H9 (cell line): ENCODE measurements around the gene SHB. TPM values are rescaled to one million over a fixed set of nuclear protein-coding genes. Genes with fewer than 3 reads are reported as not detected.

Experiments used
- DNase-seq: peaks from one replicate; pipeline ENCODE4 v3.0.0-alpha.2; 2017
- H2AFZ ChIP-seq: one replicate; pipeline ENCODE4 v1.6.1; 2013; ENCODE audit warnings: mild to moderate bottlenecking, low read length, control low read depth, moderate library complexity
- H2AK5ac ChIP-seq: 2 replicates; pipeline ENCODE4 v1.6.1; 2013; ENCODE audit warnings: low read length, control low read depth, mixed read lengths; ENCODE audit not compliant: insufficient read length
- H2BK120ac ChIP-seq: one replicate; pipeline ENCODE4 v1.6.1; 2013; ENCODE audit warnings: low read depth, mild to moderate bottlenecking, low read length, control low read depth, inconsistent platforms; ENCODE audit not compliant: poor library complexity, severe bottlenecking
- H2BK12ac ChIP-seq: 2 replicates; pipeline ENCODE4 v1.6.1; 2013; ENCODE audit warnings: low read length, control low read depth, mixed read lengths, low read depth; ENCODE audit not compliant: insufficient read length
- H2BK15ac ChIP-seq: 2 replicates; pipeline ENCODE4 v1.6.1; 2013; ENCODE audit warnings: low read depth, low read length, control low read depth
- H2BK20ac ChIP-seq: one replicate; pipeline ENCODE4 v1.6.1; 2013; ENCODE audit warnings: low read depth, mild to moderate bottlenecking, low read length, control low read depth, inconsistent platforms; ENCODE audit not compliant: poor library complexity, severe bottlenecking
- H2BK5ac ChIP-seq: 2 replicates; pipeline ENCODE4 v1.6.1; 2013; ENCODE audit warnings: low read length, control low read depth, mixed read lengths; ENCODE audit not compliant: insufficient read length
- H3K14ac ChIP-seq: 2 replicates; pipeline ENCODE4 v1.6.1; 2013; ENCODE audit warnings: low read length, control low read depth; ENCODE audit not compliant: insufficient read depth
- H3K18ac ChIP-seq: 2 replicates; pipeline ENCODE4 v1.6.1; 2013; ENCODE audit warnings: low read depth, mild to moderate bottlenecking, mixed read lengths, low read length, control low read depth; ENCODE audit not compliant: insufficient read length
- H3K23ac ChIP-seq: 2 replicates; pipeline ENCODE4 v1.6.1; 2013; ENCODE audit warnings: low read length, control low read depth, mixed read lengths, low read depth; ENCODE audit not compliant: insufficient read length
- H3K23me2 ChIP-seq: 2 replicates; pipeline ENCODE4 v1.6.1; 2013; ENCODE audit warnings: low read depth, mild to moderate bottlenecking, mixed read lengths, low read length, control low read depth; ENCODE audit not compliant: insufficient read length, poor library complexity, severe bottlenecking
- H3K27ac ChIP-seq: 2 replicates; pipeline ENCODE4 v1.5.1; 2013; ENCODE audit warnings: low read length, control low read depth, mixed read lengths, low read depth; ENCODE audit not compliant: insufficient read length
- H3K27me3 ChIP-seq: 2 replicates; pipeline ENCODE4 v1.6.1; 2013; ENCODE audit warnings: low read length, control low read depth, inconsistent platforms; ENCODE audit not compliant: insufficient read depth
- H3K4ac ChIP-seq: 2 replicates; pipeline ENCODE4 v1.6.1; 2013; ENCODE audit warnings: low read depth, mild to moderate bottlenecking, control low read depth, inconsistent platforms, low read length, moderate library complexity
- H3K4me1 ChIP-seq: 2 replicates; pipeline ENCODE4 v1.6.1; 2013; ENCODE audit warnings: low read length, control low read depth, inconsistent platforms; ENCODE audit not compliant: insufficient read depth
- H3K4me2 ChIP-seq: 2 replicates; pipeline ENCODE4 v1.6.1; 2013; ENCODE audit warnings: low read length, control low read depth, mixed read lengths; ENCODE audit not compliant: insufficient read length, insufficient read depth
- H3K56ac ChIP-seq: 2 replicates; pipeline ENCODE4 v1.6.1; 2013; ENCODE audit warnings: low read depth, mild to moderate bottlenecking, mixed read lengths, low read length, control low read depth; ENCODE audit not compliant: insufficient read length
- H3K79me1 ChIP-seq: 2 replicates; pipeline ENCODE4 v1.6.1; 2013; ENCODE audit warnings: low read depth, mild to moderate bottlenecking, moderate library complexity, low read length, control low read depth, inconsistent platforms; ENCODE audit not compliant: insufficient read depth, poor library complexity, severe bottlenecking
- H3K79me2 ChIP-seq: 2 replicates; pipeline ENCODE4 v1.6.1; 2013; ENCODE audit warnings: low read length, control low read depth, inconsistent platforms; ENCODE audit not compliant: insufficient read depth
- H3K9ac ChIP-seq: 2 replicates; pipeline ENCODE4 v1.6.1; 2013; ENCODE audit warnings: low read length, control low read depth, mixed read lengths; ENCODE audit not compliant: insufficient read length; ENCODE audit errors: extremely low read depth
- H3K9me3 ChIP-seq: one replicate; pipeline ENCODE4 v1.6.1; 2013; ENCODE audit warnings: low read depth, low read length, inconsistent platforms; ENCODE audit not compliant: control insufficient read depth
- H3T11ph ChIP-seq: one replicate; pipeline ENCODE4 v1.6.1; 2013; ENCODE audit warnings: mild to moderate bottlenecking, low read length, control low read depth, inconsistent platforms
- H4K20me1 ChIP-seq: one replicate; pipeline ENCODE4 v1.6.1; 2013; ENCODE audit not compliant: control insufficient read depth, insufficient read length, insufficient read depth
- H4K5ac ChIP-seq: 2 replicates; pipeline ENCODE4 v1.6.1; 2013; ENCODE audit warnings: low read depth, mild to moderate bottlenecking, mixed read lengths, low read length, control low read depth; ENCODE audit not compliant: insufficient read length
- H4K8ac ChIP-seq: replicated peaks from 2 replicates; pipeline ENCODE4 v1.6.1; 2013; ENCODE audit warnings: low read length, control low read depth, mixed read lengths, low read depth; ENCODE audit not compliant: insufficient read length
- H4K91ac ChIP-seq: 2 replicates; pipeline ENCODE4 v1.6.1; 2013; ENCODE audit warnings: low read depth, mild to moderate bottlenecking, moderate library complexity, mixed read lengths, low read length, control low read depth; ENCODE audit not compliant: insufficient read length
- H3K27ac Mint-ChIP-seq, 3 experiments: 2 replicates in 2 of 3; 3 replicates in 1 of 3; pipeline ENCODE4 v1.8.0; 2020 to 2021; ENCODE audit warnings: mixed read lengths in 3 of 3, mild to moderate bottlenecking in 1 of 3, moderate library complexity in 1 of 3
- H3K27me3 Mint-ChIP-seq: 2 replicates; pipeline ENCODE4 v1.8.0; 2021; ENCODE audit warnings: low read depth, mild to moderate bottlenecking, moderate library complexity, mixed read lengths
- H3K36me3 Mint-ChIP-seq, 3 experiments: 2 replicates in 2 of 3; 3 replicates in 1 of 3; pipeline ENCODE4 v1.8.0; 2020 to 2021; ENCODE audit warnings: low read depth in 3 of 3, mixed read lengths in 3 of 3; ENCODE audit not compliant: insufficient read depth in 1 of 3
- H3K4me1 Mint-ChIP-seq, 2 experiments: 2 replicates each; pipeline ENCODE4 v1.8.0; 2020; ENCODE audit warnings: mixed read lengths in 2 of 2
- H3K4me3 Mint-ChIP-seq, 2 experiments: 2 replicates in 1 of 2; 3 replicates in 1 of 2; pipeline ENCODE4 v1.8.0; 2020 to 2021; ENCODE audit warnings: mild to moderate bottlenecking in 2 of 2, mixed read lengths in 2 of 2, moderate library complexity in 1 of 2
- H3K9me3 Mint-ChIP-seq, 2 experiments: 2 replicates in 1 of 2; 3 replicates in 1 of 2; pipeline ENCODE4 v1.8.0; 2020; ENCODE audit warnings: mild to moderate bottlenecking in 2 of 2, mixed read lengths in 2 of 2, moderate library complexity in 1 of 2
- WGBS: extraction: QIAGEN DNeasy Blood & Tissue Kit; methylation state at CpG from one replicate; pipeline ENCODE4 v1.1.7; 2013; ENCODE audit warnings: missing lambda C conversion rate, low lambda C conversion rate, mixed read lengths; ENCODE audit not compliant: insufficient read length; ENCODE audit errors: extremely low coverage; 5-methylcytosine and 5-hydroxymethylcytosine counted together
- total RNA-seq: library from RNA; stranded (reverse); gene quantifications from 2 replicates; pipeline ENCODE4 v1.2.1, GENCODE V29; 2021
- TF ChIP-seq, protein P1 (sequence below): fragments of 200-600 bp; sonication (generic); conservative IDR thresholded peaks from 3 replicates; pipeline ENCODE4 v1.8.0; 2021; ENCODE audit warnings: antibody characterized with exemption, mild to moderate bottlenecking

The SHB gene
- total RNA-seq, 1 experiment from 2014 or later = 14.6 TPM

DNA sequence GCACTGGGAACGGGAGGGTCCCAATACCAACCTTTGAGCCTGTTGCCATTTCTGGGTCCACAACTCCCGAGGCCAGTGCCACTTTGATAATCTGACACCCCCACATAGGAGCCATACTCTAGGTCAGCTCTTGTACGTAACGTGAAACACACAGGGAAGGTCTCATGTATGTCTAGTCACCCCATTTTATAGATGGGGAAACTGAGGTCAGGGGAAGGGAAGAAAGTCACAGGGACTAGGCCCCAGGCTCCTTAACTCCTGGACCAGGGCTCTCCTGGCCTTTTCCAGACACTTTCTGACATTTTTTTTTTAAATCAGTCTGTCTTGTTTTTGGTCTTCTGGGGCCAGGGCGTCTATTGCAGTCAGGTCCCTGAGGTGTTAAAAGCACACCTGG lies 84.8 kb downstream of the SHB start:
- no peak for DNase-seq
- Histone ChIP-seq H4K5ac (no peak overlapping the region), H3K18ac (no peak overlapping the region), H3K27ac (no peak overlapping the region), H3K4me2 (no peak overlapping the region), H3K23ac (no peak overlapping the region), H3T11ph (no peak overlapping the region), H3K14ac (no peak overlapping the region), H3K23me2 (no peaks in the 10 kb centered on the region), H3K27me3 (no peaks in the 10 kb centered on the region), H4K8ac (no peak overlapping the region), H3K4me1 (no peaks in the 10 kb centered on the region), H2AK5ac (no peak overlapping the region), H3K79me2 (no peaks in the 10 kb centered on the region; the same call in 1 of the 2 replicates), H3K56ac (no peak overlapping the region), H3K9me3 (no peaks in the 10 kb centered on the region), H4K91ac (no peak overlapping the region), H2BK12ac (no peak overlapping the region), H2BK20ac (no peak overlapping the region), H2BK5ac (no peak overlapping the region), H3K79me1 (no peaks in the 10 kb centered on the region), H2BK15ac (no peak overlapping the region), H2AFZ (no peak overlapping the region), H4K20me1 (no peaks in the 10 kb centered on the region), H3K9ac (no peak overlapping the region), H2BK120ac (no peak overlapping the region), H3K4ac (no peak overlapping the region)
- TF ChIP-seq, protein P1, sequence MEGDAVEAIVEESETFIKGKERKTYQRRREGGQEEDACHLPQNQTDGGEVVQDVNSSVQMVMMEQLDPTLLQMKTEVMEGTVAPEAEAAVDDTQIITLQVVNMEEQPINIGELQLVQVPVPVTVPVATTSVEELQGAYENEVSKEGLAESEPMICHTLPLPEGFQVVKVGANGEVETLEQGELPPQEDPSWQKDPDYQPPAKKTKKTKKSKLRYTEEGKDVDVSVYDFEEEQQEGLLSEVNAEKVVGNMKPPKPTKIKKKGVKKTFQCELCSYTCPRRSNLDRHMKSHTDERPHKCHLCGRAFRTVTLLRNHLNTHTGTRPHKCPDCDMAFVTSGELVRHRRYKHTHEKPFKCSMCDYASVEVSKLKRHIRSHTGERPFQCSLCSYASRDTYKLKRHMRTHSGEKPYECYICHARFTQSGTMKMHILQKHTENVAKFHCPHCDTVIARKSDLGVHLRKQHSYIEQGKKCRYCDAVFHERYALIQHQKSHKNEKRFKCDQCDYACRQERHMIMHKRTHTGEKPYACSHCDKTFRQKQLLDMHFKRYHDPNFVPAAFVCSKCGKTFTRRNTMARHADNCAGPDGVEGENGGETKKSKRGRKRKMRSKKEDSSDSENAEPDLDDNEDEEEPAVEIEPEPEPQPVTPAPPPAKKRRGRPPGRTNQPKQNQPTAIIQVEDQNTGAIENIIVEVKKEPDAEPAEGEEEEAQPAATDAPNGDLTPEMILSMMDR = no peak
- H3K4me3 Mint-ChIP-seq = no peak overlapping the region
- peaks cover 11 to 16% of the 10 kb centered on the region in 2 experiments for H3K4me1 Mint-ChIP-seq
- no peaks in the 10 kb centered on the region for H3K9me3 Mint-ChIP-seq
- no peaks in the 10 kb centered on the region; a peak in 1 of 7 replicates for H3K36me3 Mint-ChIP-seq
- H3K27ac Mint-ChIP-seq = peak overlapping the region in 1 of 3 experiments; percentile 70; a peak in 1 of 7 replicates
- H3K27me3 Mint-ChIP-seq = no peaks in the 10 kb centered on the region
- WGBS = no CpG with 5 or more reads among the region's 5 CpGs
